Stimulated activated naive CD4-positive, alpha-beta T cell (primary cell): ENCODE results near the gene BICRAL.
A peak's percentile ranks its signal among the peaks of the same experiment; 100 is the strongest.
"Not testable (repeated sequence)": the region's sequence is repeated elsewhere in the genome, so short reads cannot be mapped to it uniquely, and the experiment has no call there.

ENCODE experiments used
- DNase-seq, 6 experiments: peaks; one replicate each; lab custom pipeline; 2025; lab: John Stamatoyannopoulos, UW

The BICRAL gene

DNA sequence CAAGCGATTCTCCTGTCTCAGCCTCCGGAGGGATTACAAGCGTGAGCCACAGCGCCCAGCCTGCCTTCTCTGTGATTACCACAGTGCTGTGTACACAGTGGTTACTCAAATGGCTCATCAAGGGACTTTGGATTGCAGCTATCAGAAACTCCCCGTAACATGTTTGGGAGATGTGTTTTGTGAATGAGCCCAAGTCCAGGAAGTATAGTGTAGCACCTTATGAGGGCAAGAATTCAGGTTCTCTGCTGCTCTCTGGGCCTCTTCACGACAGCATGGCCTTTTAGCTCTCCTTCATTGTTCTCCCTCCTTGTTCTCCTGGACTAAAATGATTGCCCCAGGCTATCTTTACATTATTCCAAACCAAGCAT lies 63.5 kb downstream of the BICRAL start:
- no peak for DNase-seq

- no peak for DNase-seq
These were observed 64.7 kb downstream of the BICRAL start for GRCh38 chr6:42846505-42846904.

DNA sequence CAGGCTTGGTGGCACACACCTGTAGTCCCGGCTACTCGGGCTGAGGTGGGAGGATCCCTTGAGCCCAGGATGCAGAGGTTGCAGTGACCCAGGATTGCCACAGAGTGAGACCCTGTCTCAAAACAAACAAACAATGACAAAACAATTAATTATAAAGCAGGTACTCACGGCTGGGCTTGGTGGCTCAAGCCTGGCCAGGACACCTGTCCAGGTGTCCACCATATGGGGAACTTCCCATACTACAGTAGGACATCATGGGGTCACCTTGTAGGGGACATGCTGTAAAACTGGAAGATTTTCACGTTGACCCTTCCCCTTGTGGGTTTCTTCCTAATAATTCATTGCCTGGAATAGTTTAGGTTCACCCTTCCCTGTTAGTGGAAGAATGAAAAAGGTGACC lies 66.8 kb downstream of the BICRAL start:
- DNase-seq = no peak

DNA sequence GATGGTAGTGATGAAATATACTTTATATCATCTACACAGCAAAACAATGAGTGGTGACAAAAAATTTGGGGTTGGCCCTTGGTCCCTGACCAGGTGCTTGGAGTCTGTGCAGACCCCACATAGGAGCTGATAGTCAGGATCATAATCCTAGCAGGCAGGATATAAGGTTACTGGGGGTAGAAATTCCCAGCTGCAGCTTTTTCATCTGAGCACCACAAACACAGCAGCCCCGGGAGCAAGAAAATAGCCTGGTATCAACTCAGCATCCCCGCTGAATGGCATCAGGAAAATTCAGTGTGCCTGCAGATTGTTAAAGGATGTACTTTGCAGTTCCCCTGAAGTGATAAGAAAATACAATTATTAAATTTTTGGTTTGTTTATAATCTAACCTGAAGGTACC lies 69.7 kb downstream of the BICRAL start:
- no peak for DNase-seq

GRCh38 chr6:42860036-42860435 lies 78.2 kb downstream of the BICRAL start:
- no peak for DNase-seq

- DNase-seq = no peak
These were observed 78.6 kb downstream of the BICRAL start for GRCh38 chr6:42860481-42860880.

DNA sequence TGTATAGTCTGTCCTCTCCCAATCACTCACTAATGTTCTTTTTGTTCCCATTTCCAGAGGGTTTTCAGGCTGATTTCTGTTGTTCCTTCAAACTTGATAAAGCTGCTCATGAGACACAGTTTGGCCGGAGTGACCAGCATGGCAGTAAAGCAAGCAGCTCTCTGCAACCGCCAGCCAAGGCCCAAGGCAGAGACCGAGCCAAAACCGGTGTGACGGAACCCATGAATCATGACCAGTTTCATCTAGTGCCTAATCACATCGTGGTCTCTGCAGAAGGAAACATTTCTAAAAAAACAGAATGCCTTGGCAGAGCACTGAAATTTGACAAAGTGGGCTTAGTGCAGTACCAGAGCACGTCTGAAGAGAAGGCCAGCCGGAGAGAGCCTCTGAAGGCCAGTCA lies 82.8 kb downstream of the BICRAL start:
- DNase-seq = no peak

- DNase-seq = no peak
These were observed 88.5 kb downstream of the BICRAL start for GRCh38 chr6:42870145-42870936.

DNA sequence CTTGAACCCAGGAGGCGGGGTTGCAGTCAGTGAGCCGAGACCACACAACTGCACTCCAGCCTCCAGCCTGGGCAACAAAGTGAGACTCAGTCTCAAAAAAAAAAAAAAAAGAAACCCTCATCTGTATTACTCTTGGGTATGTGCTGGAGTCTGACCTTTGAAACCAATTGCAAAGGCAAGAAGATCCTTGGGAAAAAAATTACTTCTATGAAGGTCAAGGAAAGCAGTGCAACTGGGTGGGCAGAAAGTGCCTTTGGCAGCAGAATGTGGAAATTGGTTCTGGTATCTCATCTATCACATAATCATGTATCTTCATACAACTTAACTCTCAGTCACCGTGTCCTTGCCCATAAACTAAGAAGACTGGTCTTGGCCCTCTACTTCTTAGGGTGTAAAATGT lies 89.9 kb downstream of the BICRAL start:
- no peak for DNase-seq

DNA sequence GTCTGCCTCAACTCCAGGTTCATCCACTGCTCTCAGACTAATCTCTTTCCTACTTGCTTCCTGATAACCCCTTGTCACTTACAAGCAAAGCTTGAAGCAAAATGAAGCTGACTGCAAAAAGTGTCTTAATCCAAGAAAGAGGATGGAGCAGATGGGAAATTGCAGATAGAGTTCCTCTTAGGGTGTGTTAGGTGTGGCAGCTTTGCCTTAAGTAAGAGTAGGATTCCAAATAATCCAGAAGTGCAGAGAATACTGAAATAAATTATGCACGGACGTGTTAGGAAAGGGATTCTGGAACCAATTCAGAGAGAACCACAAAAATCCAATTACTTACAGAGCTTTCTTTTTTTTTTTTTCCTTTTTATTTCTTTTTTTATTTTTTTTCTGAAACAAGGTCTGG lies 91.5 kb downstream of the BICRAL start:
- DNase-seq = no peak

GRCh38 chr6:42877695-42878094 lies 95.8 kb downstream of the BICRAL start:
- DNase-seq = no peak

DNA sequence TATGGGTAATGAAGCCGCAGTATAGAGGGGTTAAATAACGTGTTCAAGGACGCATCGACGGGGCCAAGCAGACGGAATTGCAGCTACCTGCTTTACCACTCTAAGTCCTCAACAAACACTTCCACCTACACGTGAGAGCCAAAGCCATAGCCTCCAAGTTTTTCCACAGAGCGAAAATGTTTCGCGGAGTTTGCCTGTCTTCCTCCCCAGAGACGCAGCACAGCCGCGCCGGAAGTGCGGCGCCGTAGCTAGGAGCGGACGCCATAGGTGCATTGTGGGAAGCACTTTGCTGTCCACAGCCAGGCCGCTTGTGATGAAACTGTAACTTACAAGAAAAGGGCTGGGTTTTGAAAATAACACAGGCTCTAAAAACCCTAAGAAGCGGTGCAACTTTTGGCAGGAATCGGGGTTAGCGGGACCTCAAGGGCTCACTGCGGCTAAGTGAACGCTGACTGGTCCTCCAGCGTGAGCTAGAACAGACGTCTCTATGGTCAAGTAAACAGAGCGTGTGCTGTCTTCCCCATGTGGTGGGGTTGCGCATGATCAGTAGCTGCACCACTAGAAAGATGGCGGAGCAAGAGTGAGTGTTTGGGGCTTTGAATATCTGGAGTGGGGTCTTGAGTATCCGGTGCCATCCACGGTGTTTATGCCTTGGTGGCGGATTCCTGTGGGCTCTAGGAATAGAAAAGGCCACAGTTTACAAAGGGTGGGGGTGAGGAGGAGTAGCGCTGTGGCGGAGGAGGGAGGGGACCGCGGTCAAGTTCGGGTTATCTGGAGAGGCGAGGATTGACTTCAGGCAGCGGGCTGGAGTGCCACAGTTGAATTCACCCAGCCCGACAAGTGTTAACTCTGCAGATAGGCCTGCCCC lies 97.8 kb downstream of the BICRAL start, which contains the start of gene RPL7L1:
RPL7L1 (plus strand) TSS at position 245 of the 868 bp plus-strand sequence; CDS start at position 540, 295 bp downstream.
- peak; percentile 75 to 99 (median 90) for DNase-seq

DNA sequence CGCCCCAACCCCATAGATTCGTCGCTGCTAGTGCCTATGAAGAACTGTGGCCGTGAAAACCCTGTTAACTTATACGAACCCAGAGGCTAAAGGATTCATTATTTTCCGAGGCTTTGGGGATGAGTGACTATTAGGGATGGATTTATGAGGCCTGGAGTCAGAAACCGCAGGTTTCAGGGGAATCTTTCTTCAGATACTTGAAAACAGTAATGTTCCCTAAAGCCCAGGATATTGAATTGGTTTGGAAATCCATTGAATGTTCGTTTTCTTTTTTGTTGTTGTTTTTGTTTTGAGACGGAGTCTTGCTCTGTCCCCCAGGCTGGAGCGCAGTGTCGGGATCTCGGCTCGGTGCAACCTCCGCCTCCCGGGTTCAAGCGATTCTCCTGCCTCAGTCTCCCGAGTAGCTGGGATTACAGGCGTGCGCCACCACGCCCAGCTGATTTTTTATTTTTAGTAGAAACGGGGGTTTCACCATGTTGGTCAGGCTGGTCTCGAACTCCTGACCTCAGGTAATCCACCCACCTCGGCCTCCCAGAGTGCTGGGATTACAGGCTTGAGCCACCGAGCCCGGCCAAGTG lies 98.5 kb downstream of the BICRAL start:
- DNase-seq = not testable (repeated sequence)

DNA sequence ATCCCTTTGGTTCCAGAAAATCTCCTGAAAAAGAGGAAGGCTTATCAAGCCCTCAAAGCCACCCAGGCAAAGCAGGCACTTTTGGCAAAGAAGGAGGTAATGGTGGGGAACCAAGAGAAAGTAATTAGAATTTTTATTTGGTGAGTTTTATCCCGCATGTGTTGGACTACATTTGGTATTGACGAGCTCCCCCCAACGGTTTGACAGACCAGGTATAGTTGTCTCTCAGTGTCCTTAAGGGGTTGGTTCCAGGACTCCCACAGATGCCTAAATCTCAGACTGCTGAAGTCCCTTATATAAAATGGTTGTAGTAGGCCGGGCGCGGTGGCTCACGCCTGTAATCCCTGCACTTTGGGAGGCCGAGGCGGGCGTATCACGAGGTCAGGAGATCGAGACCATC lies 99.0 kb downstream of the BICRAL start:
- not testable (repeated sequence) for DNase-seq

- DNase-seq = no peak
These were observed 103.8 kb downstream of the BICRAL start for GRCh38 chr6:42885702-42886101.

GRCh38 chr6:42888201-42888600 lies 106.3 kb downstream of the BICRAL start:
- DNase-seq = not testable (repeated sequence)

DNA sequence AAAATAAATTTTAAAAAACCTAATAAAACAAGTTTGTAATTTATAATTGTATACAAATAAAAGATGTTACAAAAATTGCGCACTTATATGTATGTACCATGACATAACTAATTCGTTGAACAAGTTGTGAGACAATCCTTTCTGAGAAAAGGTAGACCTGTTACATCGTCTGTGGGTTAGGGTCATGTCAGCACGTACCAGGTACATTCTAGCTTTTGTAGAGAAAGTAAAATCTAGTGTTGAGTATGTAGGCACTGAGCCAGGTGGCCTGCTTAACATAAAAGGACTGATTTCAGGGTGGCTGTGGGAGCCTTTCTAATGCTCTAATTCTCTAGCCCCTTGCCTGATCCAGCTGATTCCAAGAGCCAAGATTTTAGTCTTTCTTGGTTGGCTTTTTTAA lies 108.0 kb downstream of the BICRAL start:
- peak in 2 of 6 experiments; percentile 2 to 23 for DNase-seq

GRCh38 chr6:42890311-42891198 lies 108.7 kb downstream of the BICRAL start:
- peak; percentile 71 to 88 (median 82) for DNase-seq

DNA sequence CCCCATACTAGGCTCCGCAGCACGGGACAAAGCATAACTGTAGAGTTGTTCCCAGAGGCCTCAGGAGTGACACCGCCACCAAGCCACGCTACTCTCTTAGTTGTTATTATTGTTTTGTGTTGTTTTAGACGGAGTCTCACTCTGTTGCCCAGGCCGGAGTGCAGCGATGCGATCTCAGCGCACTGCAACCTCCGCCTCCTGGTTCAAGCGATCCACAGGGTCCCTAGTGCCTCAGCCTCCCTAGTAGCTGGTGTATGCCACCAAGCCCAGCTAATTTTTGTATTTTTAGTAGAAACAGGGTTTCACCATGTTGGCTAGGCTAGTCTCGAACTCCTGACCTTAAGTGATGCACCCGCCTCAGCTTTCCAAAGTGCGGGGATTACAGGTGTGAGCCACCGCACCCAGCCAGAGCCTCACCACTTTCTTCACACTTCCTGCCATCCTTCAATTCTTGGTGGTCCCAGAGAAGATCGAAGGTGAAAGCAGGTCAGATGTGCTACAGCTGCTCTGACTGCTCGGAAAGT lies 109.4 kb downstream of the BICRAL start:
- peak in 1 of 6 experiments; percentile 27 for DNase-seq

GRCh38 chr6:42894041-42894828 lies 112.4 kb downstream of the BICRAL start:
- DNase-seq = not testable (repeated sequence)
